ENCODE data around the gene RPGRIP1L. TPM values are rescaled to one million over a fixed set of nuclear protein-coding genes. Genes with fewer than 3 reads are reported as not detected.

Gene RPGRIP1L
- total RNA-seq, 1 donor from 2014 or later: 15.3 TPM

DNA sequence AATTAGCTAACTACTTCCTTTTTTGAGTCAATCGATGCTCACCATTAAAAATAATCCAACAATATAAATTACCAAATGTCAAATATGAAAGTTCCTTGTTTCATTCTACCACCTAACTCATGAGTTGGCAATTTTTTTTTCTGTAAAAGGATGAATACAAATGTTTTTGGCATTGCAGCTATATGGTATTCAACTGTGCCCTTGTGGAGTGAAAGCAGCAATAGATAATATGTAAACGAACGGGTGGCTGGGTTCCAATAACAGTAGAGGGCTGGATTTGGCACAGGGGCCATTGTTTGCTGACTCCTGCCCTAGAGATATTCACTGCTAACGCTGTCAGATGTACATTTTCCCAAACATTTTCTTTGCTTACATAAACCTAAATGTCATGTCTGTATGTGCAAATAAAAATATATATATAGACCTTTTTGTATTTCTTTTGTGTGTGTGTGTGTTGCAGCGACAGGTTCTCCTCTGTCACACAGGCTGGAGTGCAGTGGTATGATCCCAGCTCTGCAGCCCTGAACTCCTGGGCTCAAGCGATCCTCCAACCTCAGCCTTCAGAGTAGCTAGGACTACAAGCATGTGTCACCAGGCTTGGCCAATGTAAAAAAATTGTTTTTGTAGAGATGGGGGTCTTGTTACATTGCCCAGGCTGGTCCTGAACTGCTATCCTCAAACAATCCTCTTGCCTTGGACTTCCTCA, 73.9 kb downstream of the RPGRIP1L start:
- Histone ChIP-seq H3K27me3 (ENCODE audit: control insufficient read depth, insufficient read depth, low read length) (no peaks in the 10 kb centered on the region), H3K4me3 (ENCODE audit: low read depth, low read length) (no peak overlapping the region), H3K36me3 (ENCODE audit: control insufficient read depth, insufficient read depth, low read length) (no peaks in the 10 kb centered on the region)
- TF ChIP-seq, protein P1, sequence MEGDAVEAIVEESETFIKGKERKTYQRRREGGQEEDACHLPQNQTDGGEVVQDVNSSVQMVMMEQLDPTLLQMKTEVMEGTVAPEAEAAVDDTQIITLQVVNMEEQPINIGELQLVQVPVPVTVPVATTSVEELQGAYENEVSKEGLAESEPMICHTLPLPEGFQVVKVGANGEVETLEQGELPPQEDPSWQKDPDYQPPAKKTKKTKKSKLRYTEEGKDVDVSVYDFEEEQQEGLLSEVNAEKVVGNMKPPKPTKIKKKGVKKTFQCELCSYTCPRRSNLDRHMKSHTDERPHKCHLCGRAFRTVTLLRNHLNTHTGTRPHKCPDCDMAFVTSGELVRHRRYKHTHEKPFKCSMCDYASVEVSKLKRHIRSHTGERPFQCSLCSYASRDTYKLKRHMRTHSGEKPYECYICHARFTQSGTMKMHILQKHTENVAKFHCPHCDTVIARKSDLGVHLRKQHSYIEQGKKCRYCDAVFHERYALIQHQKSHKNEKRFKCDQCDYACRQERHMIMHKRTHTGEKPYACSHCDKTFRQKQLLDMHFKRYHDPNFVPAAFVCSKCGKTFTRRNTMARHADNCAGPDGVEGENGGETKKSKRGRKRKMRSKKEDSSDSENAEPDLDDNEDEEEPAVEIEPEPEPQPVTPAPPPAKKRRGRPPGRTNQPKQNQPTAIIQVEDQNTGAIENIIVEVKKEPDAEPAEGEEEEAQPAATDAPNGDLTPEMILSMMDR (IDR thresholded peaks at IDR 0.05; ENCODE audit: insufficient read depth, low read length, poor library complexity, severe bottlenecking): no peak
- no peak for DNase-seq (ENCODE audit: low read depth)

DNA sequence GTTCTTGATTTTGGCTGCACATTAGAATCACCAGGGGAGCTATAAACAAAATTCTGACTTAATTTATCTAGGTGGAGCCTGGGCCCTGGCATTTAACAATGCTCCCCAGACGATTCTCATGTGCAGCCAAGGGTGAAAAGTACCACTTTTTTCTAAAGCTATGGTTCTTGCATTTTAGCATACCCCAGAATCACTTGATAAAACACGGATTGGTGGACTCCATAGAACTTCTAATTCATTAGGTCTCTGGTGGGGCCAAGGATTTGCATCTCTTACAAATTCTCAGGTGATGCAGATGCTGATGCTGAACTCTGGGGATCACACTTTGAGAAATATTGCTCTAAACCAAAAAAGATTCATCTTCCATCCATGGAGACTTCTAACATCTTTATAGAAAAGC, 74.5 kb downstream of the RPGRIP1L start:
- Histone ChIP-seq H3K4me3 (ENCODE audit: low read depth, low read length) (no peak overlapping the region), H3K27me3 (ENCODE audit: control insufficient read depth, insufficient read depth, low read length) (no peaks in the 10 kb centered on the region), H3K36me3 (ENCODE audit: control insufficient read depth, insufficient read depth, low read length) (no peaks in the 10 kb centered on the region)
- TF ChIP-seq, protein P1 (IDR thresholded peaks at IDR 0.05; ENCODE audit: insufficient read depth, low read length, poor library complexity, severe bottlenecking): no peak
- no peak for DNase-seq (ENCODE audit: low read depth)

DNA sequence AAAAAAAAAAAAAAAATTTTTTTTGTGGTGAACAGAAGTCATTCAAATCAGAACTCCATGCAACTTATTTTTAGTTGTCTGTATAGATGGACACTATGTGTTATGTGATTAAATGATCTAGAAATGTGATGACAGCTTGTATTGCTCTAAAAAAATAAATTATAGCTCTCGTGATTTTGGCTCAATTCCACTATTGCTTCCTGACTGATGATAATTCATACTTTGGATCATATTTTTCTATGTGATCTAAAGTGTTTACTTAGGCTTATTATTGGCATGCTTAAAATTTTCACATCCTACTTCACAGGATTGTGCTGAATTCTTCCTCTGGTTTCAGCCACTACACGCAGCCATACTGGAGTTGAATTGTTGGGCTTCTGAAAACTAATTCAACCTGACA, 76.8 kb downstream of the RPGRIP1L start:
- H3K27me3 ChIP-seq (ENCODE audit: control insufficient read depth, insufficient read depth, low read length): no peaks in the 10 kb centered on the region
- TF ChIP-seq, protein P1 (IDR thresholded peaks at IDR 0.05; ENCODE audit: insufficient read depth, low read length, poor library complexity, severe bottlenecking): no peak
- no peaks in the 10 kb centered on the region for H3K36me3 ChIP-seq (ENCODE audit: control insufficient read depth, insufficient read depth, low read length)
- DNase-seq (ENCODE audit: low read depth): no peak
- H3K4me3 ChIP-seq (ENCODE audit: low read depth, low read length): no peak overlapping the region

GRCh38 chr16:53626161-53626560, 77.5 kb downstream of the RPGRIP1L start:
- TF ChIP-seq, protein P1 (IDR thresholded peaks at IDR 0.05; ENCODE audit: insufficient read depth, low read length, poor library complexity, severe bottlenecking): no peak
- H3K36me3 ChIP-seq (ENCODE audit: control insufficient read depth, insufficient read depth, low read length): no peaks in the 10 kb centered on the region
- DNase-seq (ENCODE audit: low read depth): no peak
- no peaks in the 10 kb centered on the region for H3K27me3 ChIP-seq (ENCODE audit: control insufficient read depth, insufficient read depth, low read length)
- H3K4me3 ChIP-seq (ENCODE audit: low read depth, low read length): no peak overlapping the region

GRCh38 chr16:53625221-53625620, 78.4 kb downstream of the RPGRIP1L start:
- TF ChIP-seq, protein P1 (IDR thresholded peaks at IDR 0.05; ENCODE audit: insufficient read depth, low read length, poor library complexity, severe bottlenecking): no peak
- DNase-seq (ENCODE audit: low read depth): no peak
- Histone ChIP-seq H3K4me3 (ENCODE audit: low read depth, low read length) (no peak overlapping the region), H3K27me3 (ENCODE audit: control insufficient read depth, insufficient read depth, low read length) (no peaks in the 10 kb centered on the region), H3K36me3 (ENCODE audit: control insufficient read depth, insufficient read depth, low read length) (no peaks in the 10 kb centered on the region)

DNA sequence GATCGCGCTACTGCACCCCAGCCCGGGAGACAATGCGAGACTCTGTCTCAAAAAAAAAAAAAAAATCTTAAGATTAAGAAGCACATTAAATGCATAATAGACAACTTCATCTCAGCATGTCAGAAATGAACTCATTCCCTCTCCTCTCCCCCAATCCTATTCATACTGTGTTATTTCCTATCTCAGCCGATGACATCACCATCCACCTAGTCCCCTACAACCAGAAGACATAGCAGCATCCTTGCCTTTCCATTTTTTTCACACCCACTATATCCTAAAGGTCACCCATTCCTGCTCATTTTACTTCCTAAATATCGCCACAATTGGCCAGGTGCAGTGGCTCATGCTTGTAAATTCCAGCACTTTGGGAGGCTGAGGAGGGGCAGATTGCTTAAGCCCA, 81.3 kb downstream of the RPGRIP1L start:
- TF ChIP-seq, protein P1 (IDR thresholded peaks at IDR 0.05; ENCODE audit: insufficient read depth, low read length, poor library complexity, severe bottlenecking): no peak
- Histone ChIP-seq H3K4me3 (ENCODE audit: low read depth, low read length) (no peak overlapping the region), H3K27me3 (ENCODE audit: control insufficient read depth, insufficient read depth, low read length) (no peaks in the 10 kb centered on the region), H3K36me3 (ENCODE audit: control insufficient read depth, insufficient read depth, low read length) (no peaks in the 10 kb centered on the region)
- DNase-seq (ENCODE audit: low read depth): no peak
